Measurements from ENCODE around the gene PPP2R3B.

DNA sequence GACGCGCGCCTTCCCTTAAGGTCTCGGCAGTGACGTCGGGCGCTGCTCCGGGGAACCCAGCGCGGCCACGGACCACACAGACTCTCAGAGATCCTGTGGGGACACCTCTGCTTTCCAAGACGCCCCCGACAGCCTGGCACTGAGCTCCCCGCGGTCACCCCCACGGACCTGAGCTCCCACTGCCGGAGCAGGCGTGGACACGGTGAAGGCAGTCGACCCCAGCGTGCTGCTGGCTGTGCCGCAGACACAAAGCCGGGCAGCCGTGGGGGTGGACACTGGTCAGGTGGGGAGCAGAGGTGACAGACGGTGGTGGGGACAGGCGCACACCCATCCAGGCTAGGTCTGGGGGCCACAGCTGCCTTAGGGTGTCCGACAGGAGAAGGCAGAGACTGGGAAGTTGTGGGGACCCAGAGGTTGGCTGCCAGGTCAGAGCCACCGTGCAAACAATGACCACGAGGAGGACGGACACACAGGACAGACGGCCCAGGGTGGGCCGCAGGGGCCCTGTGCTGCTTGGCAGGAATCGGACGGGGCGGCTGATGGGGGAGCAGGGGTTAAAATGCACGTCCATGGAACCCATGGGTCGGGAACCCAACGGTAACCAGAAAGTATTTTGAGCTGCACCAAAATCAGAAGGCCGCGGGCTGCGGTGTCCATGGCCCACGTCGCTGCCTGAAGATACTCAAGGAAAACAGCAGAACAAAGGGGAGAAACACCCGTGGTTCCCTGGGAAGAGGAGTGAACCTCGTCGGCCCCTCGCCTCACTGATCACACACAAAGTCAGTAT, 51.5 kb downstream of the PPP2R3B start:
- TF ChIP-seq, protein P1, sequence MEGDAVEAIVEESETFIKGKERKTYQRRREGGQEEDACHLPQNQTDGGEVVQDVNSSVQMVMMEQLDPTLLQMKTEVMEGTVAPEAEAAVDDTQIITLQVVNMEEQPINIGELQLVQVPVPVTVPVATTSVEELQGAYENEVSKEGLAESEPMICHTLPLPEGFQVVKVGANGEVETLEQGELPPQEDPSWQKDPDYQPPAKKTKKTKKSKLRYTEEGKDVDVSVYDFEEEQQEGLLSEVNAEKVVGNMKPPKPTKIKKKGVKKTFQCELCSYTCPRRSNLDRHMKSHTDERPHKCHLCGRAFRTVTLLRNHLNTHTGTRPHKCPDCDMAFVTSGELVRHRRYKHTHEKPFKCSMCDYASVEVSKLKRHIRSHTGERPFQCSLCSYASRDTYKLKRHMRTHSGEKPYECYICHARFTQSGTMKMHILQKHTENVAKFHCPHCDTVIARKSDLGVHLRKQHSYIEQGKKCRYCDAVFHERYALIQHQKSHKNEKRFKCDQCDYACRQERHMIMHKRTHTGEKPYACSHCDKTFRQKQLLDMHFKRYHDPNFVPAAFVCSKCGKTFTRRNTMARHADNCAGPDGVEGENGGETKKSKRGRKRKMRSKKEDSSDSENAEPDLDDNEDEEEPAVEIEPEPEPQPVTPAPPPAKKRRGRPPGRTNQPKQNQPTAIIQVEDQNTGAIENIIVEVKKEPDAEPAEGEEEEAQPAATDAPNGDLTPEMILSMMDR (IDR thresholded peaks at IDR 0.05), result no peak
- TF ChIP-seq POLR2A (IDR thresholded peaks at IDR 0.05), result no peak

All from testis (tissue), 2 donors.